Sigmoid colon (tissue), 7 donors: ENCODE data around the gene GMFB. TPM values are rescaled to one million over a fixed set of nuclear protein-coding genes. Genes with fewer than 3 reads are reported as not detected.

ENCODE experiments used
- DNase-seq: peaks from one replicate; pipeline ENCODE4 v3.0.0-alpha.2; 2019
- H3K27ac ChIP-seq, 4 donors: fragments of 200-600 bp; sonication (generic); one replicate each; pipeline ENCODE4 v1.5.1; 2016 to 2019; ENCODE audit warnings: mild to moderate bottlenecking in 1 of 4
- H3K27me3 ChIP-seq, 3 donors: fragments of 200-600 bp; sonication (generic); one replicate each; pipeline ENCODE4 v1.5.1; 2019; ENCODE audit warnings: mild to moderate bottlenecking in 1 of 3
- H3K36me3 ChIP-seq, 4 donors: fragments of 200-600 bp; sonication (generic); one replicate each; pipeline ENCODE4 v1.5.1; 2016 to 2019
- H3K4me1 ChIP-seq, 4 donors: fragments of 200-600 bp; sonication (generic); one replicate each; pipeline ENCODE4 v1.5.1; 2017 to 2019
- H3K4me3 ChIP-seq, 4 donors: fragments of 200-600 bp; sonication (generic); one replicate each; pipeline ENCODE4 v1.5.1; 2017 to 2019; ENCODE audit warnings: mild to moderate bottlenecking in 2 of 4, moderate library complexity in 1 of 4
- H3K9me3 ChIP-seq, 4 donors: fragments of 200-600 bp in 3 of 4; sonication (generic) in 3 of 4; one replicate each; pipeline versions ENCODE4 v1.5.1 to v1.6.1; 2013 to 2019
- EP300 ChIP-seq, 4 donors: sonication (generic); formaldehyde crosslinking; IDR thresholded peaks; one replicate each; pipeline ENCODE4 v1.6.1; 2017; ENCODE audit warnings: antibody characterized with exemption in 4 of 4
- POLR2A ChIP-seq, 2 donors: fragments of 450-650 bp; IDR thresholded peaks; one replicate each; pipeline ENCODE4 v1.6.1; 2016; ENCODE audit warnings: antibody characterized with exemption in 2 of 2, mild to moderate bottlenecking in 2 of 2, moderate library complexity in 2 of 2
- POLR2AphosphoS5 ChIP-seq, 4 donors: sonication (generic); formaldehyde crosslinking; IDR thresholded peaks; one replicate each; pipeline ENCODE4 v1.6.1; 2017; ENCODE audit warnings: antibody characterized with exemption in 4 of 4
- WGBS, 2 donors: extraction: QIAGEN DNeasy Blood & Tissue Kit; methylation state at CpG; one replicate each; pipeline ENCODE4 v1.1.7; 2013; 5-methylcytosine and 5-hydroxymethylcytosine counted together
- intact Hi-C: fragments of 100-400 bp; cut with DNase I; formaldehyde crosslinking; loops from one replicate; pipeline ENCODE4 v1.15.1; 2023
- polyA plus RNA-seq, 3 donors: library from polyadenylated mRNA; stranded (reverse); fragments of 200-250 nt; gene quantifications; one replicate each; pipeline ENCODE4 v1.2.3, GENCODE V29; 2013
- total RNA-seq, 4 donors: library from RNA; depleted of rRNA; stranded (reverse); fragments of >200 nt; gene quantifications; one replicate each; pipeline ENCODE4 v1.1.0, GENCODE V29; 2016
- TF ChIP-seq, protein P1 (sequence below), 4 experiments: fragments of 450-650 bp in 3 of 4; fragments of 200-600 bp in 1 of 4; IDR thresholded peaks; one replicate each; pipeline ENCODE4 v1.5.1; 2016 to 2019; ENCODE audit warnings: antibody characterized with exemption in 4 of 4, mild to moderate bottlenecking in 3 of 4, moderate library complexity in 2 of 4
- donor health status: healthy with polysubstance abuse.
- donor health status: Bipolar disorder and iron deficiency.
- donor health status: healthy.

GMFB gene
- total and polyA plus RNA-seq, 7 donors = 24.6 to 72.8 (median 48.2) TPM

DNA sequence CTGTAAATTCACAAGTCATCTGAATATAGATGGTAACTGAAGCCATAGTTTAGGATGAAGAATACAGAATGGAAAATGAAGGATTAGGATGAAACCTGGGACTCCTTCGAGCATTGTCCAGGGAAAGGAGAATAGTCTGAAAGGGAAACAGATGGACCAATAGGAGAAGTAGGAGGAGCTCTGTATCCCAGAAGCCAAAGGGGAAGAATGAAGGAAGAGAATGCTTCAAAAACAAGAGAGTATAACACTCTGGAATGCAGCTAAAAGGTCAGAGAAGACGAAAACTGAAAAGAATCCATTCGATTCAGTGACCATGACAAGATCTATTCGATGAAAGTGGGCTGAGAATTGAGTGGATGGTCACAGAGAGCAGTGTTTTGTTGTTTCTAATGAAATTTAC is 1.0 kb downstream of the GMFB start:
- H3K36me3 ChIP-seq = peaks cover 0 to 6% (median 0%) of the 10 kb centered on the region in 4 donors
- 13 to 50% methylated on average over 4 of the region's 4 CpGs for WGBS, 2 donors
- DNase-seq = no peak

DNA sequence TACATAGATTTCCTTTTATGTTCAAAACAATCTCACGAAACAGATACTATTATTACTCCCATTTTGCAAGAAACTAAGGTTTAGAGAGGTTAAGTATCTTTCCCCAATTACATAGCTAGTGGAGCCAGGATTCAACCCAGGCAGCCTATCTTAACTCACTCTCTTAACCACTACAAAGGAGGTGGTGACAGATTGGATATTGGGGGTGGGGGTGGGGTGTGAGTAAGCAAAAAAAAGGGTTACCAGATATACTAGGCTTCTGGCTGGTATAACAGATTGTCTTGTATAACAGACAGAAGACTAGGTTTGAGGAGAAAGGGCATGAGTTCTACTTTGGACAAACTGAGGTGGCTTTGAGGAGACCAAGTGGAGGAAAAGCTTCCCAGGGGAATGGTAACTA is 2.1 kb downstream of the GMFB start:
- H3K4me1 ChIP-seq = peaks cover 0 to 44% (median 35%) of the 10 kb centered on the region in 4 donors
- whole genome bisulfite sequencing, 2 donors = 83 to 96% methylated on average over 1 of the region's 1 CpG

More for the DNA sequence above, 1.0 kb downstream of the GMFB start:
- H3K4me3 ChIP-seq = peak overlapping the region; percentile 70 to 96 (median 82)
- no peaks in the 10 kb centered on the region for H3K27me3 ChIP-seq
- peaks cover 0 to 44% (median 35%) of the 10 kb centered on the region in 4 donors for H3K4me1 ChIP-seq
- peak overlapping the region; percentile 92 to 96 (median 95) for H3K27ac ChIP-seq
- H3K9me3 ChIP-seq = no peaks in the 10 kb centered on the region
- intact Hi-C loops = loop anchor here (1.0 kb wide), 1 partner anchor 46 kb away; the partner anchor contains the start of gene CNIH1
- TF ChIP-seq POLR2AphosphoS5 (IDR thresholded peaks at IDR 0.05) = peak in 1 of 4 donors; percentile 44
- no peak for TF ChIP-seq EP300 (IDR thresholded peaks at IDR 0.05)
- TF ChIP-seq, protein P1, sequence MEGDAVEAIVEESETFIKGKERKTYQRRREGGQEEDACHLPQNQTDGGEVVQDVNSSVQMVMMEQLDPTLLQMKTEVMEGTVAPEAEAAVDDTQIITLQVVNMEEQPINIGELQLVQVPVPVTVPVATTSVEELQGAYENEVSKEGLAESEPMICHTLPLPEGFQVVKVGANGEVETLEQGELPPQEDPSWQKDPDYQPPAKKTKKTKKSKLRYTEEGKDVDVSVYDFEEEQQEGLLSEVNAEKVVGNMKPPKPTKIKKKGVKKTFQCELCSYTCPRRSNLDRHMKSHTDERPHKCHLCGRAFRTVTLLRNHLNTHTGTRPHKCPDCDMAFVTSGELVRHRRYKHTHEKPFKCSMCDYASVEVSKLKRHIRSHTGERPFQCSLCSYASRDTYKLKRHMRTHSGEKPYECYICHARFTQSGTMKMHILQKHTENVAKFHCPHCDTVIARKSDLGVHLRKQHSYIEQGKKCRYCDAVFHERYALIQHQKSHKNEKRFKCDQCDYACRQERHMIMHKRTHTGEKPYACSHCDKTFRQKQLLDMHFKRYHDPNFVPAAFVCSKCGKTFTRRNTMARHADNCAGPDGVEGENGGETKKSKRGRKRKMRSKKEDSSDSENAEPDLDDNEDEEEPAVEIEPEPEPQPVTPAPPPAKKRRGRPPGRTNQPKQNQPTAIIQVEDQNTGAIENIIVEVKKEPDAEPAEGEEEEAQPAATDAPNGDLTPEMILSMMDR (IDR thresholded peaks at IDR 0.05) = no peak
- no peak for TF ChIP-seq POLR2A (IDR thresholded peaks at IDR 0.05)

DNA sequence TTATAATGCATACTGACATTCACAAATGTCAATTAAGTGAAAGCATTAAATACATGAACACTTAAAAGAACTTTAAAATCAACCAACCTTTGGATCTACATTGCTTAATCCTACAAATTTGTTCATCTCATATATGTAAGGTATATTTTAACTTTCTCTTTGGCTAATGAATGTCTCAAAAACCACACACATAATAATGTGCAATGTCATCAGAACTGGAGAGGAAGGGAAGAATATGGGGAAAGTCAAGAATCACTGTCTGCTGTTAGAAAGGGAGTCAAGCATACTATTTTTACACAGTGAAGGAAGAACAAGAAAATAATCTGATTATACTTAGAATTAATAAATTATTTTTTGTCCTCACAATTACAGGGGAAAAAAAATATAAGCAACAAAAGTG is 4.9 kb downstream of the GMFB start:
- no peaks in the 10 kb centered on the region for H3K9me3 ChIP-seq
- peaks cover 0 to 36% (median 2%) of the 10 kb centered on the region in 4 donors for H3K36me3 ChIP-seq
- no peak for DNase-seq
- no peak overlapping the region for H3K4me3 ChIP-seq
- TF ChIP-seq, protein P1 (IDR thresholded peaks at IDR 0.05) = no peak
- TF ChIP-seq EP300 (IDR thresholded peaks at IDR 0.05) (no peak), POLR2AphosphoS5 (IDR thresholded peaks at IDR 0.05) (no peak), POLR2A (IDR thresholded peaks at IDR 0.05) (no peak)
- H3K27me3 ChIP-seq = no peaks in the 10 kb centered on the region
- H3K27ac ChIP-seq = no peak overlapping the region
- peaks cover 0 to 36% (median 27%) of the 10 kb centered on the region in 4 donors for H3K4me1 ChIP-seq
- intact Hi-C loops = no loop called here

More for the DNA sequence above, 2.1 kb downstream of the GMFB start:
- Histone ChIP-seq H3K9me3 (no peaks in the 10 kb centered on the region), H3K27ac (no peak overlapping the region), H3K4me3 (no peak overlapping the region), H3K27me3 (no peaks in the 10 kb centered on the region), H3K36me3 (peaks cover 0 to 17% (median 0%) of the 10 kb centered on the region in 4 donors)
- intact Hi-C loops = no loop called here
- no peak for DNase-seq
- TF ChIP-seq, protein P1 (IDR thresholded peaks at IDR 0.05) = no peak
- TF ChIP-seq POLR2A (IDR thresholded peaks at IDR 0.05) (no peak), POLR2AphosphoS5 (IDR thresholded peaks at IDR 0.05) (no peak), EP300 (IDR thresholded peaks at IDR 0.05) (no peak)

DNA sequence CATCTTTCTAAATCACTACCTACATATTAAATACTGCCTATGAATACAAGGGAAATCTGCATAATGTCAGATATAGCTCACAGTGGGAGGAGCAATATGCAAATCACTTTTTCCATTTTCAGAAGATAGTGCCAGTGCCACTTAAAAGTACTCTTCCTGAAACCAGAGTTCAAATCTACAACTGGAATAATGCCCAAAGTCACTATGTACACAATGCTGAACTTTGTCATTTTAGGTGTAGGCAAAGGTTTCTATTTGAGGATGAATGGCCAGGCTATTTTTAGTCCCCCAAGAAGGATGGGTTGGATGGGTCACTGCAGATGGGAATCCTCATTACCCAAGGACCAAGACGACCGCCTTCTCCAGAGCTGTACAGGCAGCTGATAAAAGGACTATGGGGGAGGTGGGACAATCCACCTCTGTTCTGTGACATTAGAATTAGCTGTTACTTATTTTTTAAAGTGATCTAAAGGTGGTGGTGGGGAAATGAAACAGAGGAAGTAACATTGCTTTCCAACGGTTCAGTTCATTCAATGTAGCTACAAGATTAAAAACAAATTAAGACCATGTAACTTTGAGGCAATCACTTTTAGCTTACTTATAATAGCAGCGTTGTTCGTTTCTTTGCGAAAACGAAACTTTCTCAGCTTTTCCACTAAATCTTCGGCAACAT is 5.6 kb downstream of the GMFB start:
- Histone ChIP-seq H3K36me3 (peaks cover 0 to 43% (median 2%) of the 10 kb centered on the region in 4 donors), H3K27me3 (no peaks in the 10 kb centered on the region), H3K4me3 (no peak overlapping the region), H3K9me3 (no peaks in the 10 kb centered on the region), H3K4me1 (peaks cover 0 to 36% (median 27%) of the 10 kb centered on the region in 4 donors), H3K27ac (no peak overlapping the region)
- TF ChIP-seq POLR2AphosphoS5 (IDR thresholded peaks at IDR 0.05) = no peak
- no peak for TF ChIP-seq POLR2A (IDR thresholded peaks at IDR 0.05)
- TF ChIP-seq, protein P1 (IDR thresholded peaks at IDR 0.05) = no peak
- no peak for TF ChIP-seq EP300 (IDR thresholded peaks at IDR 0.05)
- DNase-seq = no peak
- 62 to 72% methylated on average over 8 of the region's 8 CpGs for WGBS, 2 donors
- intact Hi-C loops = no loop called here
